NCI-H128 (cell line): ENCODE data around the gene RFX8.
"Not testable (repeated sequence)": the region's sequence is repeated elsewhere in the genome, so short reads cannot be mapped to it uniquely, and the experiment has no call there.

Experiments
- DNase-seq: peaks from one replicate; lab custom pipeline; 2025; ENCODE audit not compliant: unreplicated experiment; lab: John Stamatoyannopoulos, UW

RFX8 gene

DNA sequence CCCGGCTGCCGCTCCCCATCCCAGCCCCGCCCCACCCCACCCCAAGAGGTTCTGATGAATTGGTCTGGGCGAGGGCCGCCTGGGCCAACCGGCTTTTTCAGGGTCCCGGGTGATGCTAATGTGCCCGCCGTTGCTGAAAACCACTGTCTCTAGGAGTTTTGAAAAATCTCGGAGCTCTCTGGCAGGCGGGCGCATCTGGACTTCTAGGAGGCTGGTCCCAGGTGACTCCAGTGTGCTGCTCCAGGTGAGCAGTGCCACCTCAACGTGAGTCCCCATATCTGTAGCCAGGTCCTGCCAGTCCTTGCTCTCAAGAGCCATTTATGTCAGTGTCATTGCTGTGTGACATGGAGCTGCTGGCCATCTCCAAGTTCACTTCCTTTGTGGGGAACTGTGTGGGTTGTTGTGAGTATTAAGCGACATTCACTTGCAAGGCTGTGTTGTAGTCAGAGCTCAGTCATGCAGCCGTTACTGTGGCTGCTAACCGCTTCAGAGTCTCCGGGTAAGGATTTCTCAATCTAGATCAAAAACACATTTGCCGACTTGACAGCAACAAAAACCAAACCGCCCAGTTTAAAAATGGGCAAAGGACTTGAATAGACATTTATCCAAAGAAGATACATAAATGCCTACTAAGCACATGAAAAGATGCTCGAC is at the start of gene RFX8:
Gene RFX8 (minus strand): TSS at position 382 of the 654 bp plus-strand sequence. CDS start 8,264 bp downstream, outside the sequence.
- no peak for DNase-seq

- no peak for DNase-seq
These were observed 46.6 kb upstream of the RFX8 start for GRCh38 chr2:101521487-101521886.

DNA sequence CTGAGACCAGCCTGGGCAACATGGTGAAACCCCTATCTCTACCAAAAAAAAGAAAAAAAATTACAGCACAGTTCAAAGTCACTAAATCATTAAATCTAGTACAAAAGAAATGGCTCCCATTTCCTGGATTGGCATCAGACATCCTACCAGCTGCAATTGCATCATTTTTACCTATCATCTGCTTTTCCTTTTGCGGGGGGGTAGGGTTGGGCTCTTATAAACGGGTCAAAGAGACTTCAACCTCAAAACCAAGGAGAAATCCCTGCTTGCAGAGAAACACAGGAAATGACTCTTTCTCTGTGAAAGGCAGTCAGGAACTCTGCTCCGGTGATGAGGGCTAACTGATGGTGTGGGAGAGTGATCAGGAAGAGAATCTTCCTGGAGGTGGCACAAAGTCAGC is 45.3 kb upstream of the RFX8 start:
- no peak for DNase-seq

GRCh38 chr2:101518578-101519492 is 43.9 kb upstream of the RFX8 start:
- peak; percentile 11 for DNase-seq

DNA sequence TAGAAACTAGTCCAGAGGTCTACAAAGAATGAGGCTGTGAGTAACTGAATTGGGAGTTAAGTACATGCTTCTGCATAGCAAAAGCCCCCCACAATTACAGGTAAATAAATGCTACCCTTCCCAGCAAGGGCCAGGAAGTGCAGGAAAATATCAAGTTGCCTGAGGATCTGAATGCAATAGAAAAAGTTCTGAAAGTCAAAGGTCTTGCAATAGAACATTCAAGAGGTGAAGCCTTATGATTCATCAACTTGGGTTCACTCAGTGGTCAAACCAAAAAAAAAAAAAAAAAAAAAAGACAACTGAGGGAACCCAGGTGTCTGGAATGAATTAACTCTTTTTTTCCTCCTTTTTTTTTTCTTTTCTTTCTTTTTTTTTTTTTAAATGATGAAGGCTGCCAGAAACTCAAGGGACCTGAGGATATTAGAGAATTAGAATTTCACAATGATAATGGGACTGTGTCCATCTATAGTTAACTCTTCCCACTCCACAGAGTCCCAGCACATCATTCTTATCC is 42.9 kb upstream of the RFX8 start:
- DNase-seq = no peak

DNA sequence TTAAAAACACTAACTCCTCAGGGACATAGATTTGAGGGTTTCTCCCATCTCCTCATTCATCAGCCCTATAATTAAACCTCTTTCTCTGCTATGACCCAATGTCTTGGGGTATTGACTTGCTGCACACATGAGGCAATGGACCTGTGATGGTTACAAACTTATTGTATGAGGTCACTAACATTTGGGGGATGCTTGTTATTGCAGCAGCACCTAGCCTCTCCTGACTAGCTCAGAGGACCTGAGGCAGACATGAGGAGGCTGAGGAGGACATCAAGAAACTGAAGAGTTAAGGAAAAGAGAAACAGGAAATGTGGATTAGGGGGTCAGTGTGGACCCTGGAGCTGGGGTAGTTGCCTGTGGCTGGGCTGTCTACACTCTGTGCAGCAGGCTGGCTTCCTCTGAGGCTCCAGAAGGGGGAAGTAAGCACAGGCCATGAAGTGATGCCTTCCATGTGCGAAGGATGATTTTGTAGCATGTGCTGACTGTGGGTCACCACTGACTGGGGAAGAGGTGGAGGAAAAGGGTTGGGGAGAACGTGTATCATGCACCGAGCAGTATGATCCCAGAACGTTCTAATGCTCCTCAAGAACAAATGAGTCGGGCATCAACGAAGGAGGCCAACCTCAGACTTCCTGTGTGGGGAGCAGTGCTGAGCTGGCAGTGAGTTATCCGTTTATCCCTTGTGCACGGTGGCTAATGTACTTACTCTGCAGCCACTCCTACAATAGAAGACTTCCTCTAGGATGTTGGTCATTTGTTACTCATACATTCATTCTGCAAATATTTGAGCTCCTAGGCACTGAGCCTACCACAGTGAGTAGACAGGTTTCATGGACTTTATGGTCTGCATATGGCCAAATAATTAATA is 42.1 kb upstream of the RFX8 start:
- DNase-seq = no peak

DNA sequence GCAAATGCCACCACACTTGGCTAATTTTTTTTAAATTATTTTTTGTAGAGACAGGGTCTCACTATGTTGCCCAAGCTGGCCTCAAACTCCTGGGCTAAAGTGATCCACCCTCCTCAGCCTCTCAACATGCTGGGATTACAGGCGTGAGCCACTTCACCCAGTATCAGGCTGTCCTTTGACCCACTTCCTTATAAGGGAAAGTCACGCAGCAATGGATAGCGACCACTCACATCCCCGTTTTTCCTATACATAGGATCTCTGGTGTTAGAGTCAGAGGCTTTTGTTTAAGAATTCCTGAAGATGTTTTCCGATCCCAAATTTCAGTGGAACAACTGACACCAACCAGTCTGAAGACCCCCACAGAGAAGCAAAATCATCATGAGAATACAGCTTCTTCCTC is 41.4 kb upstream of the RFX8 start:
- no peak for DNase-seq

GRCh38 chr2:101515477-101515876 is 40.6 kb upstream of the RFX8 start:
- DNase-seq = no peak

GRCh38 chr2:101512993-101513392 is 38.1 kb upstream of the RFX8 start:
- no peak for DNase-seq

DNA sequence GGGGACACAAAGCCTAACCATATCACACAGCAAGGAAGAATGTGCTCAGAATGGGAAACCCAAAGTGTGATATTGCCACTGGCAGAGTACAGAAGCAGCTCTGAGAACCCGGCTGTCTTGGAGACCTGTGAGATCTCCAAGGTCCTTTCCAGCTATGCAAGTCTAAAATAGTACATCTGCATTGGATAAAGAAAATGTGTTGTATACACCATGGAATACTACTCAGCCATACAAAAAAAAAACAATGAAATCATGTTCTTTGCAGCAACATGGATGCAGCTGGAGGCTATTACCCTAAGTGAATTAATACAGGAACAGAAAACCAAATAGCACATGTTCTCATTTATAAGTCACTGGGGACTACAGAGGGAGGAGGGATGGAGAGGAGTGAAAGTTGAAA is 36.5 kb upstream of the RFX8 start:
- DNase-seq = no peak

DNA sequence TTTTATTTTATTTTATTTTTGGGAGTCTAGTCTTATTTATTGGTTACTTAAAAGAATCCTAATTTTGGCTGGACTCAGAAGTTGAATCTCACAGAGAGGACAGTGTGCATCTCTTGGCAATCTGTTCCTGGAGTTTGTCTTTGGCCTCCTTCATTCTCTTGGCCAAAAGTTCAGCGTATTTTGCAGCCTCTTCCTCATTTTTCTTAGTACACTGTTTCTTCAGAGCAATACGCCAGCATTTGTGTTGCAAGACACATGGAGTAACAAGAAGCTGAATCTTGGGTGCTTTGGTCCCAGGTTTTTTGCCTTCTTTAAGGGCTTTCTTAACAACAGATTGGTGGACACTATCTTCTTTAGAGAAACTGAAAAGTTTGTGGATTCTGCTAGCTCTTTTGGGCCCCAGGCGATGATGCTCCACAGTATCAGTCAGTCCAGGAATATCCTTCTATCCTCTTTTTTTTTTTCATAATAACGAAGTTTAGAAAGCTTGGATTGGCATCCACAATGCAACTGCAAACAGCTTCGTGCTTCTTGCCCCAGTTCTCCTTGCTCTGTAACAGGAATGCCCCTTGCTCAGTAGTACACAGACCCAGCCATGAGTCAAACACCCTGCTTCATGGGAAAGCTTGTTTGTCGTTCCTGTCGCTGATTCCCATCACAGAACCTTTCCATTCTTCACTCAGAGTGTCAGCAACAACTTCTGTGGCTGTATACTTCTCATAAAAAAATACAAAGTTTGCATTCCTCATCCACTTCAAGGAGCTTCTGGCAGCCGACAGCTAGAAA is 34.8 kb upstream of the RFX8 start:
- no peak for DNase-seq

- DNase-seq = no peak
These were observed 33.7 kb upstream of the RFX8 start for GRCh38 chr2:101508636-101509035.

GRCh38 chr2:101505276-101505675 is 30.4 kb upstream of the RFX8 start:
- DNase-seq = not testable (repeated sequence)

GRCh38 chr2:101504744-101505143 is 29.8 kb upstream of the RFX8 start:
- DNase-seq = not testable (repeated sequence)

DNA sequence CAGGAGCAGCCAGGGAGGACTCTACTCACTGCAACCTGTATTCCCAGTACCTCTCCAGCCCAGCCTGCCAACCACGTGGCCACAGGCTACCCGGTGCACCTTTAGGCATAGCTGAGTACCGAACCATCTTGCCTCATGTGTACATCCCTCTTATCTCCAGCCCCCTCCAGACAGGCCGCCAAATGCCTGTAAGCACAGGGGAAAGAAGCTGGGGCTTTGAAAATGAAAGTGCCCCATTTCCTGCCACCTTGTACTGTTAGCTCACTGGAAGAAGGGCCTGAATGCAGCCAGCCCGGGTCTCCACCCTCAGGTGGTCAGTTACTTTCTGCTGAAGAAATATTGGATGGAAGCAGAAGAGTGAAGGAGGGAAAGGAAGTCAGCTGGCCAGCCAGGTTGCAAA is 27.2 kb upstream of the RFX8 start:
- no peak for DNase-seq

- no peak for DNase-seq
These were observed 26.5 kb upstream of the RFX8 start for GRCh38 chr2:101501443-101501842.

DNA sequence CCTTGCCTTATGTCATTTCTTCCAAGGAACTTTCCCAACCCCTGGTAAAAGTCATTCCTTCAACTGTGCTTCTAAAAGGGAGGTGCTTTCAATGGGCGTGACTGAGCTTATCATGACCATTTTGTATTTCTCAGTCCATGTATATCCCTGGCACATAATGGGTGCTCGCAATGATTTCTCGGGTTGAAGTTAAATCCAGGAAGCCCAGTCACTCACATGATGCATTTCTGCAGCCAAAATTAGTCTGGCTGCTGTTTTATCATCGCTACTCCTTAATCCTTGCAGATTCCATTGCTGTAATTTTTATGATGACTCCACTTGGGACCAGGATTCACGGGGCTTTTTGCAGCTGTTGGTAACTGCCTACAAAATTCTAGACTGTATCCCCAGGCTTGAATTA is 25.9 kb upstream of the RFX8 start:
- no peak for DNase-seq

GRCh38 chr2:101500180-101500579 is 25.3 kb upstream of the RFX8 start:
- no peak for DNase-seq

- no peak for DNase-seq
These were observed 21.4 kb upstream of the RFX8 start for GRCh38 chr2:101496279-101496678.

DNA sequence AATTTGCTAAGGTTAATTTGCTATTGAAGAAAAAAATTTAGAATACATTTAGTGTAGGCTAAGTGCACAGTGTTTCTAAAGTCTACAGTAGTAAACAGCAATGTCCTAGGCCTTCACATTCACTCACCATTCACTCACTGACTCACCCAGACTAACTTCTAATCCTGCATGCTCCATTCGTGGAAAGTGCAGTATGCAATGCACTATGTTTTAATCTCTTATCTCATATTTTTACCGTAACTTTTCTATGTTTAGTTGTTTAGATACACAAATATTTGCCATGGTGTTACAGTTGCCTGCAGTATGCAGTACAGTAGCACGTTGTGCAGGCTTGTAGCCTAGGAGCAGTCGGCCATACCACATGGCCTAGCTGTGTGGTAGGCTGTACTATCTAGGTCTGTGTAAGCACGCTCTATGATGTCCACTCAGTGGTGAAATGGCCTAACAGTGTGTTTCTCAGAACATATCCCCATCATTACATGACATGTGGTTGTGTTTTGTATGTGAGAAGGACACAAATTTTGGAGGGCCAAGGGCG is 18.1 kb upstream of the RFX8 start:
- DNase-seq = no peak
